Osteocyte (in vitro differentiated cells): ENCODE data around the gene SEMA3A. TPM values are rescaled to one million over a fixed set of nuclear protein-coding genes. Genes with fewer than 3 reads are reported as not detected.
A peak's percentile ranks its signal among the peaks of the same experiment; 100 is the strongest.

Experiments
- DNase-seq: peaks from one replicate; pipeline ENCODE4 v3.0.0; 2021; ENCODE audit warnings: mixed read lengths; ENCODE audit not compliant: unreplicated experiment; ENCODE audit errors: extremely low spot score
- H3K27ac Mint-ChIP-seq: one replicate; pipeline ENCODE4 v1.8.0; 2021; ENCODE audit warnings: mild to moderate bottlenecking, mixed read lengths; ENCODE audit not compliant: unreplicated experiment
- H3K27me3 Mint-ChIP-seq: one replicate; pipeline ENCODE4 v1.8.0; 2021; ENCODE audit warnings: mixed read lengths; ENCODE audit not compliant: unreplicated experiment
- H3K36me3 Mint-ChIP-seq: one replicate; pipeline ENCODE4 v1.8.0; 2021; ENCODE audit warnings: mixed read lengths; ENCODE audit not compliant: unreplicated experiment
- H3K4me1 Mint-ChIP-seq: one replicate; pipeline ENCODE4 v1.8.0; 2021; ENCODE audit warnings: mixed read lengths; ENCODE audit not compliant: unreplicated experiment
- H3K4me3 Mint-ChIP-seq: one replicate; pipeline ENCODE4 v1.8.0; 2021; ENCODE audit warnings: mild to moderate bottlenecking, moderate library complexity, mixed read lengths; ENCODE audit not compliant: unreplicated experiment
- H3K9me3 Mint-ChIP-seq: one replicate; pipeline ENCODE4 v1.8.0; 2021; ENCODE audit warnings: mixed read lengths; ENCODE audit not compliant: unreplicated experiment
- total RNA-seq: library from RNA; stranded (reverse); gene quantifications from 2 replicates; pipeline ENCODE4 v1.2.1, GENCODE V29; 2021
- TF ChIP-seq, protein P1 (sequence below): fragments of 200-600 bp; sonication (generic); IDR thresholded peaks from 2 replicates; pipeline ENCODE4 v1.5.0; 2021; ENCODE audit warnings: antibody characterized with exemption, mild to moderate bottlenecking, moderate library complexity

Gene SEMA3A
- total RNA-seq, 1 donor from 2014 or later = 2.4 TPM

DNA sequence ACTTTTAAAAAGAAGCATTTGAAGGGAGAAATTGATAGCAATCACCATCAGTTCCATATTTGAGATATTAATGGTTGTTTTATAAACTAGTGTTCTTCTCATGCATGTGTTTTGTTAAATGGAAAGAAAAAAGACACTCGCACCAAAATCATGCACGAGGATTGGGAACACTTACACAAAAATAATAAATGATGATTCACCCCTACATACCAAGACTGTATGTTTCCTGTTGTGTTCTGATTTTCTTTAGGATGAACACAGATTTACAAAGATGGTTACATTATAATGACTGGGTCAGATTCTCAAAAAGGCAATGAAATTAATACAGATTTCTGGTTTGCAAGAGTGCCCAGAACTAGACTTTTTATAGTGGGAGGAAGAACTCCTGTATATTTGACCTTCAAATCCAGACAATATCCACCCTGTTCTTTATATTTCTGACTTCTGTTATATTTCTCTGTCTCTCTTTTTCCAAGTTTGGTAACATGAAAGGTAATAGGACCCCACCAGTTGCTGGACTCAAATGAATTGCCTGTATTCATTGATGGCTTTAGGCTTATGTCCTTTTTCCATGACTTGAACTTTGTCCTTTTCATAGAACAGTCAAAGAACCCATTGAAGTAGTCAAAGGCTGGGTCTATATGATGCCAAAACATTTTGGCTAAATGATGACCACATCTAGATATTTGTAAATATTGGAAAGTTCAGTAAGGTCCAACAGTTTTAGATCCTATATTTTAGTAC is 54.4 kb downstream of the SEMA3A start:
- Mint-ChIP-seq H3K27ac (peak overlapping the region; percentile 69), H3K36me3 (no peaks in the 10 kb centered on the region), H3K9me3 (no peaks in the 10 kb centered on the region), H3K27me3 (no peaks in the 10 kb centered on the region), H3K4me3 (no peak overlapping the region), H3K4me1 (peaks cover 37% of the 10 kb centered on the region)
- DNase-seq = no peak
- TF ChIP-seq, protein P1, sequence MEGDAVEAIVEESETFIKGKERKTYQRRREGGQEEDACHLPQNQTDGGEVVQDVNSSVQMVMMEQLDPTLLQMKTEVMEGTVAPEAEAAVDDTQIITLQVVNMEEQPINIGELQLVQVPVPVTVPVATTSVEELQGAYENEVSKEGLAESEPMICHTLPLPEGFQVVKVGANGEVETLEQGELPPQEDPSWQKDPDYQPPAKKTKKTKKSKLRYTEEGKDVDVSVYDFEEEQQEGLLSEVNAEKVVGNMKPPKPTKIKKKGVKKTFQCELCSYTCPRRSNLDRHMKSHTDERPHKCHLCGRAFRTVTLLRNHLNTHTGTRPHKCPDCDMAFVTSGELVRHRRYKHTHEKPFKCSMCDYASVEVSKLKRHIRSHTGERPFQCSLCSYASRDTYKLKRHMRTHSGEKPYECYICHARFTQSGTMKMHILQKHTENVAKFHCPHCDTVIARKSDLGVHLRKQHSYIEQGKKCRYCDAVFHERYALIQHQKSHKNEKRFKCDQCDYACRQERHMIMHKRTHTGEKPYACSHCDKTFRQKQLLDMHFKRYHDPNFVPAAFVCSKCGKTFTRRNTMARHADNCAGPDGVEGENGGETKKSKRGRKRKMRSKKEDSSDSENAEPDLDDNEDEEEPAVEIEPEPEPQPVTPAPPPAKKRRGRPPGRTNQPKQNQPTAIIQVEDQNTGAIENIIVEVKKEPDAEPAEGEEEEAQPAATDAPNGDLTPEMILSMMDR = no peak

DNA sequence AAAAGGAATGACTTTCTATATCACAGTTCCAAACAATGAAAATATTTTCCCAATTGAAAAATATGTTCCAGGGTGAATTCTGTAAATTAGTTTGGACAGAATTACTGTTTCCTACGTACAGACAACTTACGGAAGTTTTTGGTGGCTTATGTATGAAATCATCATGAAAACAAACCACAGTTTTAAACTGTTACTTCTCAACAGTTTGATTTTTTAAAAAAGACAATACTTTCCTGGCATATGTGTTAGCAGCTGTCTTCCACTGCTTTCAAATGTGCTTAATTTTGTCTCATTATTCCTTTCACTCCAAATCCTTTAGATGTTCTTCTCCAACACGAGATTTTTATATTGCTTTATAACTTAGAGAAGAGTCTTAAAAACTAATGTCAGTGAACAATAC is 56.2 kb downstream of the SEMA3A start:
- TF ChIP-seq, protein P1 = no peak
- no peak for DNase-seq
- no peaks in the 10 kb centered on the region for H3K27me3 Mint-ChIP-seq
- no peaks in the 10 kb centered on the region for H3K36me3 Mint-ChIP-seq
- H3K27ac Mint-ChIP-seq = peak overlapping the region; percentile 54
- H3K4me1 Mint-ChIP-seq = peaks cover 34% of the 10 kb centered on the region
- H3K4me3 Mint-ChIP-seq = no peak overlapping the region
- no peaks in the 10 kb centered on the region for H3K9me3 Mint-ChIP-seq

GRCh38 chr7:84137812-84138211 is 56.8 kb downstream of the SEMA3A start:
- H3K27ac Mint-ChIP-seq = peak overlapping the region; percentile 54
- no peak overlapping the region for H3K4me3 Mint-ChIP-seq
- H3K36me3 Mint-ChIP-seq = no peaks in the 10 kb centered on the region
- no peaks in the 10 kb centered on the region for H3K9me3 Mint-ChIP-seq
- TF ChIP-seq, protein P1 = no peak
- no peaks in the 10 kb centered on the region for H3K27me3 Mint-ChIP-seq
- peaks cover 34% of the 10 kb centered on the region for H3K4me1 Mint-ChIP-seq
- DNase-seq = no peak

- H3K4me1 Mint-ChIP-seq = peaks cover 34% of the 10 kb centered on the region
- H3K36me3 Mint-ChIP-seq = no peaks in the 10 kb centered on the region
- DNase-seq = no peak
- no peak overlapping the region for H3K27ac Mint-ChIP-seq
- no peak overlapping the region for H3K4me3 Mint-ChIP-seq
- no peaks in the 10 kb centered on the region for H3K27me3 Mint-ChIP-seq
- no peaks in the 10 kb centered on the region for H3K9me3 Mint-ChIP-seq
- TF ChIP-seq, protein P1 = no peak
Measured at GRCh38 chr7:84136809-84137208, 57.8 kb downstream of the SEMA3A start.

GRCh38 chr7:84136336-84136735 is 58.3 kb downstream of the SEMA3A start:
- no peak overlapping the region for H3K27ac Mint-ChIP-seq
- DNase-seq = no peak
- TF ChIP-seq, protein P1 = no peak
- H3K9me3 Mint-ChIP-seq = no peaks in the 10 kb centered on the region
- H3K36me3 Mint-ChIP-seq = no peaks in the 10 kb centered on the region
- no peak overlapping the region for H3K4me3 Mint-ChIP-seq
- no peaks in the 10 kb centered on the region for H3K27me3 Mint-ChIP-seq
- H3K4me1 Mint-ChIP-seq = peaks cover 31% of the 10 kb centered on the region
